Occipital lobe (tissue), 2 donors: ENCODE results near the gene MIPOL1. TPM values are rescaled to one million over a fixed set of nuclear protein-coding genes. Genes with fewer than 3 reads are reported as not detected.
"Not testable (repeated sequence)": the region's sequence is repeated elsewhere in the genome, so short reads cannot be mapped to it uniquely, and the experiment has no call there.

Experiments used
- DNase-seq: peaks from one replicate; lab custom pipeline; 2025; lab: John Stamatoyannopoulos, UW
- total RNA-seq: library from RNA; depleted of rRNA; stranded (reverse); fragments of >200 nt; gene quantifications from one replicate; pipeline ENCODE4 v1.2.3, GENCODE V29; 2014

MIPOL1 gene
- total RNA-seq, 1 donor from 2014 or later = 29.9 TPM

GRCh38 chr14:37397157-37397940 lies 199.6 kb downstream of the MIPOL1 start:
- not testable (repeated sequence) for DNase-seq

DNA sequence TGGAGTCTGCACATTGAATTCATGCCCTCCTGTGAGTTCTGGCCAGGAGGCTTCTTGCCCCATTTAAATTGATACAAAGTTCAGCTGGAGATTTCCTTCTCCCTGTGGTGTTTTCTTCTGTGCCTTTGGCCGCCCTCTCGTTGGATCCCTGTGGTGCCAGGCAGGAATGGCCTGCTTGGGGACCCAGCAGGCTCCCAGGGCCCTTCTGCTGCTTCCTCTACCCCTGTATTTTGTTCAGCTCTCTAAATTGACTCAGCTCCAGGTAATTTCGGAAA lies 200.1 kb downstream of the MIPOL1 start:
- DNase-seq = no peak

DNA sequence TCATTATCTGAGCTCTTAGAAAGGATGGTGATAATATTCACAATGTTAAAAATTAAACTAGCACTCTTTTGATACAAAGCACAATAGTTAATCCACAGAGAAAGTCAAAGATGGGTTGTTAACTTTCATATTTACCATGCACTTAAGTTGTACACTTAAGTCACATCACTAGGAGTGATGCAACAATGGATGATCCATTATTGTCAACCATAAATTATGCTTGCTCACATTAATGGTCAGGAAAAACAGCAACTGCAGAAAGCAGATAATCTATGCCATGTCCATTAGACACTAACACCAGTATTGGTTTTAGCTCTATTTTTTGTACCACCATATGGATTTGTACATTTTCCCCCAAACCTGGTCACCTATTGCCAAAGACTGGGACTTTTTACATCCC lies 201.8 kb downstream of the MIPOL1 start:
- no peak for DNase-seq

GRCh38 chr14:37401093-37401492 lies 203.4 kb downstream of the MIPOL1 start:
- no peak for DNase-seq

DNA sequence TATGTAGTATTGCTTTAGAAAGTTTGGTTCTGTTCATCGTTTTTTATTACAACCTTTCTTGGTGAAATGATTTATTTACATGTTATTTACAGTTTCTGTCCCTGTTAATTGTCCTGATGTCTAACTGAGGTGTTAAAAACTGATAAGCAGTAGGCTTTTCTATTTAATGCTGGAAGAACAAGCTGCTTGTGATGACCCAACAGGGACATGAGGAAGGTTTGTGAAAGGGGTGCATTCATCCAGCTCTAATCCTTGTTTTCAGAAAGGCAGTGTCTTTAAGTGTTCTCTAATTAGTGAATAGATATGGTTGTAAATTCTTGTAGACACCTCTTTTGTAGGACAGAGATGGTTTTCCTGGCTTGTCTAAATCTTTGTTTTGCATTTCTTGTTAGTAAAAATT lies 205.9 kb downstream of the MIPOL1 start:
- no peak for DNase-seq

DNA sequence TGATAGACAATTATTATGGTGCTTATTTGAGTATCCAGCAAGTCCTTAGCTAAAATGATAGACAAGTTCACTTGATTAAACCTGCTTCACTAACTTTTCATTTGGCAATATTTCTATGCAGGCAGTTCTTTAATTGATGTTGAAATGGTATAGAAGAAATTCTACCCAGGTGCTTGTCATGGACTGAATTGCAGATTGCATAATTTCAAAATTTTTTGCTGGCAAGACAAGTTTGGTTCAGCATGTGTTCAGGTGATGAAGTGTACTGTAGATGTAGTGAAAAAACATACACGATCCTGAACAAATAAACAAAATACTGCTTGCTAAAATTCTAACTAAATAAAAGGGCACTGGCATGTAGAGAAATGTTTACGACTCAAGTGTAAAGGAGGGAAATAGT lies 208.4 kb downstream of the MIPOL1 start:
- no peak for DNase-seq

DNA sequence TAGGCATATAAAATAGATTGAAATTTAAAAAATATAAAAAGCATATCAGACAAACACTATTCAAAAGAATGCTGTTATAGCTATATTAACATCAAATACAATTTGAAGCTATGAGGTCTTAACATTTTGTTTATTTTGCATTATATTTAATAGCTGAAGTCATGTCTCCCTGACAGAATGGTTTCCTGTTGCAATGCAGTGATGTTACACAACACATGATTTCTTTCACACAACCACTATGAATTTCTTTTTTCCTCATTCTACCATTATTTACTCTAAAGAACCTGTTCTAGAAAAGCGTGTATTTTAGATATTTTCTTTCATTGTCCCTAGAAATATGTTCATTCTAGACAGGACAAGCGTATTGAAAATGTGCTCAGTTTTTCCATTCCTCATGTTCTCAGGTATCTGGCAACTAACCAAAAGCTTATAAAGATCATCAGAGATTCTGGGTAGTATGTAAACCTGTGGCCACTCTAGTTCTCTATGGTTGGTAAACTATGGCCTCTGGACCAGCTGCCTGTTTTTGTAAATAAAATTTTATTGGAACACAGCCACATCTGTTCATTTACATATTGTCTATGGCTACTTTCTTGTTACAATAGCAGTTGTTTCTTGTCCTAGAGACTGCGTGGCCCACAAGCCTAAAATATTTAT lies 213.5 kb downstream of the MIPOL1 start:
- no peak for DNase-seq

DNA sequence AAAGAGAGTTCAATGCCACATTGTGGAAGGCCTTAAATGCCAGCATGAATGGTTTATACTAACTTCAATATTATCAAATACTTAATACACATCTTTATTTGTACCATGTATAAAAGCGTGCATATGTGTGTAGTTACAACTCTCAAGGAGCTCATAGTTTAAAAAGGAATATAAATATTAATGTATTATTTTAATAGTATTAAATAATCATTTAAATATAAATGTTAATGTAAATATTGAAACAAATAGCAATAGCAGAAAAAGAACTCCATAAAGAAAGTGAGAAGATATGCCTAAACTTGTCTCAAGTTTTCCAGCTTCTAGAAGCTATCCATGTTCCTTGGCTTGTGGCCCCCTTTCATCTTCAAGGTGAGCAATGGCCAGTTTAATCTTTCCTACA lies 215.3 kb downstream of the MIPOL1 start:
- no peak for DNase-seq

GRCh38 chr14:37413504-37414003 lies 215.8 kb downstream of the MIPOL1 start:
- no peak for DNase-seq

DNA sequence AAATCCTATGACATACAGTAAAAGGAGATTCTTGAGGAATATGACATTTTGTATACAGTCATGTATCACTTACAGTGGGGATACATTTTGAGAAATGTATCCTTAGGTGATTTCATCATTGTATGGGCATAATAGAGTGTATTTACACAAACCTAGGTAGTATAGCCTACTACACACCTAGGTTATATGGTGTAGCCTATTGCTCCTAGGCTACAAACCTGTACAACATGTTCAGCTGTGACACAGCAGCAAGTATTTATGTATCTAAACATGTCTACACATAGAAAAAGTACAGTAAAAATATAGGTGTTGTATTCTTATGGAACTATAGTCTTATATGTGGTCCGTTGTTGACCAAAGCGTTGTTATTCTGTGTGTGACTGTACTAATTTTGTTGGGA lies 218.5 kb downstream of the MIPOL1 start:
- no peak for DNase-seq

- no peak for DNase-seq
Measured at GRCh38 chr14:37417151-37417550, 219.4 kb downstream of the MIPOL1 start.

DNA sequence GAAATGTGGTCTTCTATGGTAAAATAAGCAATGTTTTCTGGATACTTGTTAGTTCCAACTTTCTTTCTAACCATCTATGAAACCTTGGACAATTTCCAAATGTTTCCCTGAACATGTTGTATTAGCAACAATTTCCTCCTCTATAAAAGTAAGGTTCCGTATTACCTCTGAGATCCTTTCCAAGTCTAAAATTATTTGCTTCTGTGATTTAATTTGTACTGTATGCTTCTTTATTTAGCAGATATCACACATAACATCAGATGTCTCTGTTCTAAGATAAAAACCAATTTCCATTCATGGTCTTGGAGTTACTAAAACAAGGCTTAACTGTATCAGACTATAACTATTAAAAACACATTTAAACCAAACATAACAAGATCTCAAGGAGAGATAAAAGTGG lies 220.1 kb downstream of the MIPOL1 start:
- DNase-seq = no peak

DNA sequence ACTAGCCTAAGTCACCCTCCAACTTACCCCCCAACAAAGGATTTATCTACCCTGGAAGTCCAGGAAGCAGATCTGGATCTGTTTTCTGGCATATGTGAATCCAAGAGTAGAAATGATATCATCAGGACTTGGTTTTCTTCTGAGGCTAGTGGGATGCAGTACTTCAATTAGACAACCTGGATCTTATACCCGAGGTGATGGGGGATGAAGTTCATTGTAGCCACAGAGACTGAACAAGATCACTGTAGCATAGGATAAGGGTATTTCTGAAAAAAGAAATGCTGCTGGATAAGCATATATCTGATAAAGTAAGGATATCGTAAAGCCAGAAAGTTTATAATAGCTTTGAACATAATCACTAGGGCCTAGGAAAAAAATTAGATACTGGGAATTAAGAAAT lies 222.9 kb downstream of the MIPOL1 start:
- DNase-seq = no peak

GRCh38 chr14:37422319-37422718 lies 224.6 kb downstream of the MIPOL1 start:
- no peak for DNase-seq

GRCh38 chr14:37422748-37423147 lies 225.0 kb downstream of the MIPOL1 start:
- no peak for DNase-seq

DNA sequence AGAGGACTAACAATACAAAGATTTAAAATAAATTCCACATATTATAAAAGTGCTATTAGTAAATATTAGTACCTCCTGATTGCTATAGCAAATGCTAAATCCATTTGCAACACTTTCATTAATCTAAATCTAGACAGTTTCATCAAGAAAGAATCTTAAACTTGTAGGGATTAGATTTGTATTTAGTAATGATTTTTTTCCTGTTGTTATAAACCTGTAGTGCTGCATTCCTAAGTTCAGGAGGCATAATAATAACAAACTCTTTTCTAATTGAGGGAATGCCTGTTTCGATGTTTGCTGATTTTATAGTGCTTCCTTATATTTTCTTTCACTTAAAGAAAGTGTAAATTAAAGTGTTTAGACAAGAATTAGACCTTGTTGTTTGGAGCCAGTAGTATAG lies 231.2 kb downstream of the MIPOL1 start:
- no peak for DNase-seq

DNA sequence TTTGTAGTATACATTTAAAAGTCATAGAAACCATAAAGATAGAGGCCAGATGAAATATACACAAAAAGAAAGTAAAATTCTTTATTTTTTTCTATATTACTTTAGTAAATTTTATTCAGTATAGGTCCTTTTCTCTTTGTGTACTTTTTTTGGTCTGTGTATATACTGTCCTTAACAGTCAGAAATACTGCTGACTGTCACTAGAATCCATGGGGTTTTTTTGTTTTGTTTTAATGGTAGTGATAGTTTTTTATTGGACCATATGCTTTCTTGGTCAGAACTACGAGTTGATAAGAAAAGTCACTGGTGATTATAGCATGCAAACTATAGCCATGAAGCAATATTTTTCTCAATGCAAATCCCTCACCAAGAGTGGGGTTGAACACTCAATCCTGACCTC lies 231.9 kb downstream of the MIPOL1 start:
- no peak for DNase-seq

DNA sequence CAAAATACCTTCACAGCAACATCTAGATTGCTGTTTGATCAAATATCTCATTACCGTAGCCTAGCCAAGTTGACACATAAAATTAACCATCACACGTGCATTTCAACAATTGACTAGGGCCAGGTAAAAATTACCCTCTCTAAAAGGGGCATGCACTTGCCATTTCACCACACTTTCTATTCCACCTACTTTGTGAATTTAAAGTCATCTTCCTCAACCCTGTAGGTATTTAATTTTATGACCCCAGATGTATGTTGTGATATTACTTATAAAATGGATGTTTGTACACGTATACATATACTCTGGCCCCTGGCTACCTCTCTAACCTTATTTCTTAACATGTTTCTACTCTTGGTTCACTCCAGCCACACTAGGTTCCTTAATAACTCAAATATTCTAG lies 237.1 kb downstream of the MIPOL1 start:
- no peak for DNase-seq

- no peak for DNase-seq
Measured at GRCh38 chr14:37436519-37436918, 238.8 kb downstream of the MIPOL1 start.

DNA sequence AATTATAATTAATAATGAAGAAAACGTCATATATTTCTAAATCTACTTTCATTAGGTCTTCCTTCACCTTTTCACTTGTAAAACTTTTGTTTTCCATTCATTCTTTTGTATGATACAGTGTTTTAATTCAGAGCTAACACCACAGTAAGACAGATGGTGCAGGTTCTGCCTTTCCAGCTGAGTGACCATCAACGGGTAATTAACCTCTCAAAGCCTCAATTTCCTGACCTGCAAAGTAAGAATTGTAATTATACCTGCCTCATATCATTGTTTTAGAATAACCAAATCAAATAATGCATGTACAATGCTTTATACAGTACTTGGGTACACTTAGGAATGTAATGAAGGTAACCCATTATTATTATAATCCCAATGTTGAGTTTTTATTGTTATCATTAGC lies 239.8 kb downstream of the MIPOL1 start:
- DNase-seq = no peak

DNA sequence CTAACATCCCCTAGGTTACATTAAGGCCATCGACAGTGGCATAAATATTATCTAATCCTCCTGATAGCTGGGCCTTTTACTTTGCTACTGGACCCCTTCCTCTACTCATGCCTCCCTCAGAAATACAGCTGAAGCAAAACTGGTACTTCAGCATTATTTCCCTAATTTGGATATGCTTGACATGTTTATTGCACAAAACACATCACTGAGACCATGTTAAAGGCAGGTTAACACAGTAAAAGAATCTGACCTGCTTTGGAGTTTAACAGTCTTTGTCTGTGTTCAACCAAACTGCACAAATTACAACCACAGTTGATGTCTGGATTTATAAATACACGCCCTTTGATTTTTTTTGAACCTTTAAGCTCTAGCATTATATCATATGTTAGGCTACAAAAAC lies 240.7 kb downstream of the MIPOL1 start:
- DNase-seq = no peak

GRCh38 chr14:37443461-37443860 lies 245.7 kb downstream of the MIPOL1 start:
- no peak for DNase-seq

GRCh38 chr14:37447883-37448391 lies 250.2 kb downstream of the MIPOL1 start:
- DNase-seq = no peak
